Hindlimb muscle (tissue), 1 donor: Measurements from ENCODE around the gene CIART. TPM values are rescaled to one million over a fixed set of nuclear protein-coding genes. Genes with fewer than 3 reads are reported as not detected.
A peak's percentile ranks its signal among the peaks of the same experiment; 100 is the strongest.
"Not testable (repeated sequence)": the region's sequence is repeated elsewhere in the genome, so short reads cannot be mapped to it uniquely, and the experiment has no call there.

Experiments used
- DNase-seq: peaks from one replicate; pipeline ENCODE4 v3.0.0-alpha.2; 2013
- polyA plus RNA-seq: library from polyadenylated mRNA; unstranded; fragments of 120-200 nt; gene quantifications from one replicate; pipeline ENCODE4 v1.2.1, GENCODE V29; 2013; ENCODE audit not compliant: insufficient read length

CIART gene
- polyA plus RNA-seq, 1 donor, result 2.3 TPM

DNA sequence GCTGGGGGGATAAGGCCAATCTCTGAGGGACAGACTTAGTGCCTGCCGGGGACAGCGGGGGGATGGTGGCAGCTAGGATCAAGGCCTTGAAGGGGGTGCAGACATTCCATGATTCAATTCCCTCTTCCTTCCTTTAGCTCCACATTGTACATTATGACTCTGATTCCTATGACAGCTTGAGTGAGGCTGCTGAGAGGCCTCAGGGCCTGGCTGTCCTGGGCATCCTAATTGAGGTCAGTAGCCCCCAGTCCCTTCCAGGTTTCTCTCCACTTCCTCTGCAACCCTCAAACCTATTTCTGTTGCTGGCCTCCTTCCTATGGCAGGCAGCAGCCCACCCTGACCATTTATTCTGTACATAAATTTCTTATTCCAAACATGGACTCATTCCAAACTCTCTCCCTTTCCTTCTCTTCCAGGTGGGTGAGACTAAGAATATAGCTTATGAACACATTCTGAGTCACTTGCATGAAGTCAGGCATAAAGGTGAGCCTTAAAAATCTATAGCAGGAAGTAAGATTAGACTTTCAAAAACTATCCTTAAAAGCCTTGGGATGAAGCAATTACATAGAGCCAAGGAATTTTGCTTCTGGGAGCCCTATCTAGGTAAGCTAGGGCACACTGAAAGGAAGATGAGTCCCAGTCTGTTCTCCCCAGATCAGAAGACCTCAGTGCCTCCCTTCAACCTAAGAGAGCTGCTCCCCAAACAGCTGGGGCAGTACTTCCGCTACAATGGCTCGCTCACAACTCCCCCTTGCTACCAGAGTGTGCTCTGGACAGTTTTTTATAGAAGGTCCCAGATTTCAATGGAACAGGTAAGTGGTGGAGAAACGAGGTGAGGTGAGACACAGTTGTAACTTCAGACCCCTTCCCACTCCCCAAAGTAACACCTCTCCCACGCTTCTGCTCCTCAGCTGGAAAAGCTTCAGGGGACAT is 19.7 kb upstream of the CIART start:
- no peak for DNase-seq

DNA sequence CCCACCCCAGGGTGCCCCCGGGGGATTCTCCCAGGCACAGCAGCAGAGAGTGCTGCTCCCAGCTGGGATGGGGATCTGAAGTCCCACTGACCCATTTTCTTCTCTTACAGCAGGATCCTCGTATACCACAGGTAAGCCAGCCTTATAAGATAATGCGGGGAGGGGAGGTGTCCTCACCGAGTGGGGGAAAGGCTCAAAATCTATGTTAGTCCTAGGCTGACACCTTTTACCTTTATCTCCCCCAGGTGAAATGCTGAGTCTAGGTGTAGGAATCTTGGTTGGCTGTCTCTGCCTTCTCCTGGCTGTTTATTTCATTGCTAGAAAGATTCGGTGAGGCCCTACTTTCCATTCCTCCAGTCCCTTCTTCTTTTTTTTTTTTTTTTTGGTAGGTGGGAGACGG is 18.8 kb upstream of the CIART start:
- no peak for DNase-seq

DNA sequence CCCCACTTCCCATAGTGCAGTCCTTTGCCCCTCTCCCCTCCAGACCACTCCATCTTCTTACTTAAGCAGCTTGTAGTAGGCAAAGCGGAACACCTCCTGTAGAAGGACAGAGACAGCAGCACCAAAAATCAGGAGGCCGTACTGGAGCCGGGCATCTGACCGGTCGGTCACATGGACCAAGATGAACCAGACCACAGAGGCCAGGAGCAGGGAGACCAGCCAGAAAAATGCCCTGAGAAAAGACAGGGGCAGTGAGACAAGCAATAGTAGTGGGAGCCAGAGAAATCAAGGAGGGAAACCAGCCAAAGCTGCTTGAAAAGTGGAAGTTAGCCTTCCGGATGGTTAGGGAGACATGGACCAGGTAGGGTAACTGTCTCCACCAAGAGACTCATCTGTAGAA is 14.5 kb upstream of the CIART start:
- DNase-seq, result no peak

DNA sequence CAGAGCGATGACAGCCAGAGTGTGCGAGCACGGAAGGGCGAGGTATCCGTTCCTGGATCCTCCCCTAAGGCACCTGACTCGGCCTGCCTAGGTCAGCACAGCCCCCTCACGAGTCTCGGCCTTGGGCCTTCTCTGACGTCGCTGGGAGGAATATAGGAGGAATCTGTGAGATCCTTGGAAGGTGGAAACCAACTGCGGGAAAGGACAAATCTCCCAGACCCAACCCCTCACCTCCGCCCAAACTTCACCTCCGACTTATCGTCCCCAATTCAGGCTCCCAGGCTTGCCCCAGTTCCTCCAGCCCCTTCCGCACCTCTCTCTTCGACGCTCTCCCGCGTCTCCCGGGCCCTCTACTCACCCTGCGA is 14.0 kb upstream of the CIART start:
- peak; percentile 45 for DNase-seq

DNA sequence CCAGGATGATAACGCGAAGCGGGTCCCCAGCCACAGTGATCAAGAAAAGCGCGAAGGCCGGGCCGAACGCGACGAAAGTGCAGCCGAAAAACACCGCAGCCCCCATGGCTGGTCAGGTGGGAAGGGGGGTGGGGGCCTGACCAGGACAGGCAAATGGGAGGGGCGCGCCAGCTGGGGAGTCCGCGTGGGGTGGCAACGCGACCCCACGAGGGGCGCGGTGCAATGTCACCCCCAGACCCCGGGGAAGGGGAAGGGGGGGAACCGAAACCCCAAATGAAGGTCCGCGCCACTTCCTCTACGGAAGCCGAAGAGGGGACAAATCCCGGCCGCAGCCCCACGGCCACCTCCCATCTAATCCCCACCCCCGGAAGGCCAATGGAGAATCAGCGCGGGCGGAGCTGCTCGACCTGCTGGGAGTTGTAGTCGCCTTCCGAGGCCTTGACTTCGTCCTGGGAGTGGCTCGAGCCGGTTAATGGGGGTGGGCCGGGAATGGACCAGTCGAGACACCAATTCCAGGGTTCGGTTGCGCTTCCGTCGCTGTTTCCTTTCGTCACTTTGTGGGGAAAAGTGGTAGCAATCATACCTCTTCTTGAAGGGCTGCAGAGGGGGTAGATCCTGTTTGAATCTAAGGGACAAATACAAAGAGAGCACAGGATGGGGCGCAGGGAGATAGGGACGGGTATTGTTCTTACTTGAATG is 13.5 kb upstream of the CIART start, which contains the start of gene APH1A:
TSS of gene APH1A (minus strand) at position 312 of the 699 bp plus-strand sequence. CDS start at position 106, 206 bp downstream.
- peak; percentile 96 for DNase-seq

DNA sequence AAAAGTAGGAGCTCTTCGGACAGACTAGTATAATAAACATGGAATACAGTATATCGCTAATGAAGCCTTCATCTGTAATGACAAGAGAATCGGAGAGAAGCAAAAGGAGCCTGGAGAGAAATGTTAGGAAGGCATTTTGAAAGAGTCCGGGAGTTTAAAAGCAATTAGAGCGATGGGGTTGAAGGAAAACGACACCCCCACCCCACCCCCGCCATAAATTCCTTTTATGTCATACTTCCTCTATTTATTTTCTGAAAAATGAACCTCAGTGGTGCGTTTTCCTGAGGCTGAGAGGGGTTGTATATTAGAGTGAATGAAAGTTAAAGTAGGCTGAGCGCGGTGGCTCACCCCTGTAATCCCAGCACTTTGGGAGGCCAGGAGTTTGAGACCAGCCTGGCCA is 12.9 kb upstream of the CIART start:
- DNase-seq, result no peak

DNA sequence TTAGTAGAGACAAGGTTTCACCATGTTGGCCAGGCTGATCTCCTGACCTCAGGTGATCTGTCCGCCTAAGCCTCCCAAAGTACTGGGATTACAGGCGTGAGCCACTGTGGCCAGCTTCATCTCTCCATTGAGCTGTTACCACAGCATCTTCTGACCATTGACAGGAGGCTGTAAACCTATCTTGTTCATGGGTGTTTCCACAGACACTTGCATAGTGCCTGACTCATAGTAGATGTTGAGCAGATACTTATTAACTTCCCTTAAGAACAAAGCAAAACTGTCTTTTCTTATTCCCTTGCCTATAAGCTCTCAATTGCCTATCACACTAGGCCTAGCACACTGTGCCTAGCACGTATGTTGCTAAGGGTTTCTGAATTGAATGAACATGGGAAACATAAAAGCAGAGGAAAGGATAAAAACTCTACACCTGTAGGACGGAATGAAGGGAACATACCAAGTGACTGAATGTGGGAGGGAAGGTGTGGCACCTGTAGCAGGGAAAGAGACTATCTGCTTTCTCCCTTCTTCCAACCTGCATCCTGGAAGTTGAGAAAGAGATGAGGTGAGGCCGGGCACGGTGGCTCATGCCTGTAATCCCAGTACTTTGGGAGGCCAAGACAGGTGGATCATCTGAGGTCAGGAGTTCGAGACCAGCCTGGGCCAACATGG is 10.9 kb upstream of the CIART start:
- DNase-seq, result no peak

DNA sequence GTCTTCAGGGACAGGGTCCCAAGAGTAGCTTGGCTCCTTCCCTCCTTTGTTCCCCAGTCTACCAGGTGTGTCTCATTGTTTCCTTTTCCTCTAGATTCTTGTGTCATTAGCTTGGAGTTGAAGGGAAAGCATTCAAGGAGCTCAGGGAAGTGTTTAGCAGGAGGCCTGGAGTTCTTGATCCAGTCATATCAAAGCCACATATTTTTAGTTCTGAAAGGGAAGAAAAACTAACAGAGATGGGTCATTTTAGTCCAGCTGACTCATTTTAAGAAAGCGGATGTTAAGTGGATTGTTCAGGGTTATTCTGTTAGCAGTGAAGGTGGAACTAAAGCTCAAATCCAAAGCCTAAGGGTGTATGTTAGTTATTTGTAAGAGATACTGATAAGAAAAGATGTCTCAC is 9.0 kb upstream of the CIART start:
- no peak for DNase-seq

DNA sequence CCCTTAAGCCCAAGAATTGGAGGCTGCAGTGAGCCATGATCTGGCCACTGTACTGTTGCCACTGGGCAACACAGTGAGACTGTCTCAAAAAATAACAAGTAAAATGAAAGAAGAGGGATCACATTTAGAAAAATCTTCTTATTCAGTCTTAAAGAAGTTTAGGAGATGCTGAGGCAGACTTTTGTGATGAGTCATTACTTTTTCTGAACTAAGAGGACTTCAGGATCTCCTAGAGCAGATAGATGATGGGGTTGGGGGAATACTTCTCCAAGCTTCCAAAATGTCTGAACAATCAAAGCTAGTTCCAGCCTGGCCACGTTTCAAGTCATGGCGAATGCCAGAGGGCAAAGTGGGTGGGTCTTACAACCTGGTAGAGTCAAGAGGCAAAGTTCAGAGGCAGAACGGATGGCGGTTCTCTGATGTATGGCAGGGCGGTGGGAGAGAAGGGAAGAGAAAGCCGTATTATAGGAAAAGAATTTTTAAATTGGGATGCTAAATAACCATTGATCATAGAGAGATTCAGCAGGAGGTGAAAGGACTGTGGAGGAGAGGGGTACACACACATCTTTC is 2.1 kb upstream of the CIART start:
- DNase-seq, result no peak

DNA sequence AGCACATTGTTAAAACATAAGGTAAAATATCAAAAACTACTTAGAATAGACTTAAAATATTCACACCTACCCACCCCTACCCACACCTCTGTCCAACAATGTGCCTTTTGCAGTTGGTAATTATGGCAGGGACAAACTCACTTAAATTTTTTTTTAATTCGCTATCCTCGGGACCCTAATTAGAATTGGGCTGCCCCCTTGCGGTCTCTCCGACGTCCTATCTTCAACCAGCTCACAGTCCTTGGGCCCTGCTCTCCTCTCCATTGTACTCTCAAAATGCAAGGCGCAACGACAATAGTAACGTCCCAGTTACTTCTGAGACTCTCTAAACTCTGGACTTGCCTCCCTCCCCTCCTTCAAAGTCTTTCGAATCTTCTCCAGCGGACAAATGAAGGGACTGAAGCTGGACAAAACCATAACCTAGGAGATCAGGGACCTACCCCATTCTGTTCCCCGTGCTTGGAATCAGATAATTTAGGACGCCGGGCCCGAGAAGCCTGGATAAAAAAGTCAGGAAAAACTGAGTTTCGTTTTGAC is 1.1 kb upstream of the CIART start:
- peak; percentile 59 for DNase-seq

DNA sequence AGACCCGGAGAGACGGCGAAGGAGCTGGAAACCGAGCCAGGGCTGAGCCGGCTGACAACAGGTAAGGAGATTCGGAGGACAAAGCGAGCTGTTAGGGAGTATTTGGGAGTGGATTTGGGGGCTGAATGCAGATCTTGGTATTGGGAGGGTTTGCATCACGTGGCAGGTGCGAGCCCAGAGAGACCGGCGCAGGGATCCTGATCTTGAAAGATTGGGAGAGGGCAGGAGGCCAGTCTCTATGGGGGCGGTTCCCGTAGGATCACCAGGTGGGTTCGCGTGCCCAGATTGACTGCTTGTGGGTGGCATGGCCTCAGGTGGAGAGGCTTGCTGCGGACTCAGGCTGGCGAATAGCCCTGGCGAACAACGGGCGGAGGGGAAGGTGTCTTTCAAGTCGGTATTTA is 204 bp downstream of the CIART start:
- no peak for DNase-seq

DNA sequence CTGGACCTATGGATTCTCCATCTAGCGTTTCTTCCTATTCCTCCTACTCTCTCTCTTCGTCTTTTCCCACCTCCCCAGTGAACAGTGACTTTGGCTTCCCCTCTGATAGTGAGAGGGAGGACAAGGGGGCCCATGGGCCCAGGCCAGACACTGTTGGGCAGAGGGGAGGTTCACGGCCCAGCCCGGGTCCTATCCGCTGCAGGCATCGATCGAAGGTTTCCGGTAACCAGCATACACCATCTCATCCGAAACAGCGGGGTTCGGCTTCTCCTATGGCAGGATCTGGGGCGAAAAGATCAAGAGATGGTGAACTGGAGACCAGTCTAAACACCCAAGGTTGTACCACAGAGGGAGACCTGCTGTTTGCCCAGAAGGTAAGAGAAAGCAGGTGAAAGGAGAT is 906 bp downstream of the CIART start:
- DNase-seq, result no peak

DNA sequence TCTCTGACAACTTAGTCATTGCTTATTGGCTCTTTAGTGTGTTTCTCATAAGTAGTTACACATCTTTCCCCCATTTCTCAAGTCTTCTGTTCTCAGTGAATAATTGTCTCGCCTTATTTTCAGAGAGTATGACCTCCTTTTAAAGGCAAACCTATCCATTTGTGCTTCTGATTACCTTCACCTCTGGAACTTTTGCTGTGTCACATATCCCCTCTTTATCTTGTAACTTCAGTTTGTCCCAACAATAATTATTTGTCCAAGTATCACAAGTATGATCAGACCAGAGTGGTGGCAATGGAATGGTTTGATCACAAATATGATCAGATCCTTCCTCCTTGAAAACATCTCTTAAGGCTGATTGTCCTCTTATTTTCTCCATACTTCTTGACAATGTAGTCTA is 6.0 kb downstream of the CIART start:
- DNase-seq, result no peak

DNA sequence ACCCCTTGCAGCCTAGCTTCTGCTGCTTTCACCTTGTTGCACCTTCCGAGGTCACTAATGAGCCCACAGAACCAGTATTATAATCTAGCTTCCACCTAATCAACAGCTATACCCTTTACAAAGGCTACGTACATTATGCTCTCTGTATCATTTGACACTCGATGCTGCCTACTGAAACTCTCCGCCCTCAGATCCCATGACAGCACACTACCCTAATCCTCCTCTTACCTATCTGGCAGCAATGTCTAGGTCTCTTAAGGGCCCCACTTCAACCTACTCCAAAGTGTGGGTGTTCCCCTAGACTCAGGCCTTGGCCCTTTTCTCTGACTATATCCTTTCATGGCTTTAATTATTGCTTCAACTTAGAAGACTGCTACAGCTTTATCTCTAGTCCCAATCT is 6.5 kb downstream of the CIART start:
- no peak for DNase-seq

DNA sequence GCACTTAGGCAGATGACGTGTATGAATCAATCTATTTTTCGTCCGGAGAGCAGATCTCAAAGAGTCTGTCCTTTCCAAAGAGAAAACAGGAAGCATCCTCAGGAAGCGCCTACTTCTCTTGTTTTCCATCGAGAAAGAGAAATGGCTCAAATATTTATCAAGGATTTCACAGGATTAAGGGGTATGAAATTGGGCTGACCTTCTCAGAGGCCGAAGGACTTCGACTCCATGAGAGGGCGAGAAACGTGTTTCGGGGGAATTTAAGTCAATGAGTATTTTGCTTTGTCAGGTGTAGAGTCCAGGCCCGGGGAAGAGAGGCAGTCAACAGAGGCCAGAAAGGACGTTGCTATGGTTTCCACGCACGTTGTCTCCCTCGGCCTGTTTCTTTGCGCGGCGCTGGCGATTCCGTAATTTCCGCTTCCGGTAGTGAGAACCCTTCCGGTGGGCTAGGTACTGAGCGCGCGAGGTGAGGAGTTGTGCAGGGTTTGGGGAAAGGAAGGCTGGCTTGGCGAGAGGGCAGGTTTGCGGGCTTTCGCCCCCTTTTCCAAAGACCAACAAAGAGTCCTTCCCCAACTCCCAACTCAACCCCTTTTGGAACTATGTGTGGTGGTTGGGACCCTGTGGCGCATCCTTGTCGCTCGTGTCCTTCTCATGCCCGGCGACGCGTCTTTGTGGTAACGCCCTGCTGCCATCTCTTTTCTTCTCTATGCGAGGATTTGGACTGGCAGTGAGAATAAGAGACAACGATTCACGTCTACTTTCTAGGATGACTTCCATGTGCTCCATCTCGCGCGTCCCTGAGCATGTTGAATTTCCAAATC is 11.3 kb downstream of the CIART start, which contains the start of gene MRPS21:
TSS of gene MRPS21 (plus strand) at position 429 of the 821 bp plus-strand sequence. CDS start 506 bp downstream, outside the sequence.
- peak; percentile 95 for DNase-seq

DNA sequence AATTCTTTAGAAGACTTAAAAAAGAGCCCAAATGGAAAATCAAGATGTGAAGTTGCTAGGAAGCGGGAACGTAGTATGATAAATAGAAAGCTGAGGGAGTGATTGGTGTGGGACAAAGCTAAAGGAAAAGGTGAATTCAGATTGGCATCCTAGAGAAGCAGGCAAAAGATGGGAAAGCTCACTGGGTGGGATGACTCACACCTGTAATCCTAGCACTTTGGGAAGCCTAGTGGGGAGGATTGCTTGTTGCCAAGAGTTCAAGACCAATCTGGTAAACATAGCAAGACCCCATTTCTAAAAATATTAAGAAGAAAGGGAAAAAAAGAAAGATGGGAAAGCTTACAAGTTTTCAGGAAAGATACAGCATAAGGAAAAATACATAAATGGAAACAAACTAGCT is 13.1 kb downstream of the CIART start:
- no peak for DNase-seq

DNA sequence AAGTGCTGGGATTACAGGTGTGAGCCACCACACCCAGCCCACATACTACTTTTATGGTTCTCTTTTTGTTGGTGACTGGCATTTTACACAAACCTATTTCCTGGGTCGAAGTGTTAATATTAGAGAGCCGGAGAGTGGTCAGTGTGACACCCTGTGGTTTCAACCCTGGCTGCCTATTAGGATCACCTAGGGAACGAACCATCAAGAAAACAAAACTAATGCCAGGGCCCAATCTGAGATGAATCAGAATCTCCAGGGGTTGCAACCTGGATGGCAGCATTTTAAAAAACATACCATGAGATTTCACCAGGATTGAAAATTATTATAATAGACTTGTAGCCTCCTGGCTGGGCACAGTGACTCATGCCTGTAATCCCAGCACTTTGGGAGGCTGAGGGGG is 17.4 kb downstream of the CIART start:
- no peak for DNase-seq

DNA sequence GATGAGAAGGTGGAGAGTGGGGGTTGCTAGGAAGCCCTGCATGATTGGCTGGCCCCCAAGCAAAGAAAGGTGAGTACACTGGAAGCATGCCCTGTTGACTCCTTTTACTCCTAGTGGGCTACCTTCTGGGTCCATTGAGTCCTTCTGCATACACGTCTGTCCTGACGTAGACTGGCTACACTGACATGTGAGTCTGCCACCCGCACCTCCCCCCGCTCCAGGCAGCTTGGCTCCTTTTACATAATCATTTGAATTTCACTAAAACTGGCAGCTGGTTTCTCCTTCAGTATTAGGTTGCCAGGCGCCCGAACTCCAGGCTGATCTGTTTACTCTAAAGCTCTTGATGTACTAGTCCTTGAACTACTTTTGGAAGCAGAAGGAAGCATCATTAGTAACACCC is 20.0 kb downstream of the CIART start:
- DNase-seq, result no peak

DNA sequence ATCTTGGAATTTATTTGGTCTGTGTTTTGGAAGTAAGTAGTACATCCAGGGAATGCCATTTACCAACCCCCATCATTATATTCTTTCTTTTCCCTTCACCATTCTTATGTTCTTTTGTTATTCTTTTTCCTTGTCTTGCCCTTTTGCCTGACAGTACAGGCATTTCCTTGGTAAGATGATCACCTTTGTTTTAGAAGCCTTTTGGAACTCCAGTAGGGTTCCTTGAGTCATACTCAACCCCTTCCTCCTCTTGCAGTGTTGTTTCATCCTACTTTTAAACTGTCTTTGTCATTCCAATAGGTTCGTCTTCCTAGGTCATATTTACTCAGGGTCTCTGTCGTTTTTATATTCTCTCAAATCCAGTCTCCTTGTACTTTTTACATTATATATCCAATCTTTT is 20.5 kb downstream of the CIART start:
- no peak for DNase-seq

DNA sequence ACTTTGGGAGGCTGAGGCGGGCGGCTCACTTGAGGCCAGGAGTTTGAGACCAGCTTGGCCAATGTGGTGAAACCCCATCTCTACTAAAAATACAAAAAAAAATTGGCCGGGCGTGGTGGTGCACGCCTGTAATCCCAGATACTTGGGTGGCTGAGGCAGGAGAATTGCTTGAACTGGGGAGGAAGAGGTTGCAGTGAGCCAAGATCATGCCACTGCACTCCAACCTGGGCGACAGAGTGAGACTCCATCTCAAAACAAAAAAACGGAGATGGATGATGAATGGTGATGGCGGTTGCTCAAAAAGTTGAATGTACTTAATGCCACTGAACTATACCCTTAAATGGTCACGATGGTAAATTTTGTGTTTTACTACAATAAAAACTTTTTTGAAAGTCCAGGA is 26.2 kb downstream of the CIART start:
- DNase-seq, result not testable (repeated sequence)

DNA sequence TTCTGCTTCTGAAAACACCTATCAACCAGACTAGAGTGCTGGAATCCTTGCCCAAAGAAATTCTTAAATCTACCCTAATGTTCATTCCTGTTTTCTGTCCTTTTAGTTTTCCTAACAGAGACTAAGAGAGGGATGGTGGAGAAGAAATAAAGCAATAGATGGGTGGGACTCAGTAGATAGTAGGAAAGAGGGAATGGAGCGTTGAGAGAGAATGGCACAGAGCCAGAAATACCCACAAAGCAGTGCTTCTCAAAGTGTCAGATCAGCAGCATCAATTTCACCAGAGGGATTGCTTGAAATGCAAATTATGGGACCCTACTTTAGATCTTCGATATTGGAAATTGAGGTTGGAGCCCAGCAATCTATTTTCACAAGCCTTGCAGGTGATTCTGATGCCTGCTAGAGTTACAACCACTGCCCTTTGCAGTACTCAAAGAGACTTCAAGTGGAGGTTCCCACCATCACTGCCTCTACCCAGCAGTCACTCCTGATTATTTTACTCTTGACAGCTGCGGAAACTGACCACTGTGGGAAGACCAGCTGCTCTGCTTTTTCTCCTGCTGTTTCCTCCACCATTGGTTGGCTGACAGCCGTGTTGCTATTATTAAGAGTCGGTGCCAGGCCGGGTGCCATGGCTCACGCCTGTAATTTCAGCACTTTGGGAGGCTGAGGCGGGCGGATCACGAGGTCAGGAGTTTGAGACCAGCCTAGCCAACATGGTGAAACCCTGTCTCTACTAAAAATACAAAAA is 27.6 kb downstream of the CIART start:
- no peak for DNase-seq
